Ramos (cell line): ENCODE measurements around the gene SLC39A6.
"Not testable (repeated sequence)": the region's sequence is repeated elsewhere in the genome, so short reads cannot be mapped to it uniquely, and the experiment has no call there.

Source experiments
- in situ Hi-C: fragments of 300-500 bp; cut with MboI; formaldehyde crosslinking; loops from one replicate; pipeline ENCODE4 v1.14.3; 2022; ENCODE audit warnings: low sequenced_read_pairs; ENCODE audit not compliant: unreplicated experiment

SLC39A6 gene

DNA sequence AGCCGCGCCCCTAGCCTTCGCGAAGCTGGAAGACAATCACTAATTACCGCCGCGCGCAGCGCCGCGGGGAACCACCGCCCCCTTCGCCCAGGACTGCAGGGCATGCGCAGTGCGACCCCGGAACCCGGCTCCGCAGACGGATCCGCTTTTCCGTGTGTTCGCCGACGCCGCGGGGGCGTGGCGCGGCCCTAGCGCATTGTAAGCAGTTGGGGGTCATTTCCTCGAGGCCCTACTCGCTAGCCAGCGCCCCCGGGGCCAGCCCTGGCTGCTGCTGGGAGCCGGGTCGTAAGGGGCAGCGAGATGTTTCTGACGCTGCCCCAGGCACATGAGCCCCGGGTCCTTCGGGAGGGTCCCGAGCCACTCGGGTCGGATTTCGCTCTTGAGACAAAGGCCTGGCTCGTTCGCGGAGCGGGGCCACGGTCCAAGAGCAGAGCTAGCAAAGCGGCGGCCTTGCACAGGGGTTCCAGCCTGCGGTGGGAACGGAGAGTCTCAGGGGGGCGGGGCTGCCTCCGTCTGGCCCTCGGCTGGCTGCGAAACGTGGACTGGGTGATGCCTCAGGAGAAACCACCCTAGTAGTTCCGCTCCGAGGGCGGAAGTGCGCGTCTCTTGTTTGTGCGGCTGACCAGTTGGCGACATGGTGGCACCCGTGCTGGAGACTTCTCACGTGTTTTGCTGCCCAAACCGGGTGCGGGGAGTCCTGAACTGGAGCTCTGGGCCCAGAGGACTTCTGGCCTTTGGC, at the start of gene SLC39A6, which contains the start of gene ELP2:
TSS of gene SLC39A6 (minus strand) at position 41 of the 739 bp plus-strand sequence. CDS start 2,333 bp downstream, outside the sequence.
TSS of gene ELP2 (plus strand) at position 600 of the 739 bp plus-strand sequence. CDS start at position 635, 35 bp downstream.
- in situ Hi-C loops, result no loop called here

GRCh38 chr18:36177913-36178312, 48.8 kb upstream of the SLC39A6 start:
- in situ Hi-C loops, result no loop called here

DNA sequence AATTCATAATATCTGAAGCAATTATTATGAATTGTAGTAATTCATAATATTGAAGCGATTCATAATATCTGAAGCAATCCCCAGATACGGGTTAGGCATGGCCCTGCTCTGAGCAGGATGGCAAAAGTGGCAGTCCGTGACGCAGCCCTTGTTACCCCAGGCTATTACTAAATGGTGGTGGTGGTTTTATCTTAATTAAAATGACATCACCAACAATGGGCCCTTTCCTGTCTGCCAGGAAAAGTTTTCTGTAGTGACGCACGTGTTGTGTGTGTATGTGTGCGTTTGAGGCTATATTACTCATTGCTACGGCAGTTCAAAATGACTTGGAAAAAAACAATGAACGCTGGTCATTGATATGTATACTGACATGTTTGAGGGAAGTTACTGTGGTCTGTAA, 47.6 kb upstream of the SLC39A6 start:
- in situ Hi-C loops, result no loop called here

GRCh38 chr18:36176177-36176584, 47.0 kb upstream of the SLC39A6 start:
- in situ Hi-C loops, result no loop called here

GRCh38 chr18:36175481-36175880, 46.3 kb upstream of the SLC39A6 start:
- in situ Hi-C loops, result no loop called here

- in situ Hi-C loops, result no loop called here
These were observed 40.8 kb upstream of the SLC39A6 start for GRCh38 chr18:36169938-36170337.

DNA sequence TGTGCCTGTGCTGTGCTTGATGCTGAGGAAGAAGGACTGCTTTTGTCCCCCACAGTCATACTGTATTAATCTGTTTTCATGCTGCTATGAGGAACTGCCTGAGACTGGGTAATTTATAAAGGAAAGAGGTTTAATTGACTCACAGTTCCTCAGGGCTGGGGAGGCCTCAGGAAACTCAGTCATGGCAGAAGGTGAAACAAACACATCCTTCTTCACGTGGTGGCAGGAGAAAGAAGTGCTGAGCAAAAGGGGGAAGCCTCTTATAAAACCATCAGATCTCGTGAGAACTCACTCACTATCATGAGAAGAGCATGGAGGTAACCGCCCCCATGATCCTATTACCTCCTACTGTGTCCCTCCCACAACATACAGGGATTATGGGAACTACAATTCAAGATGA, 39.2 kb upstream of the SLC39A6 start:
- in situ Hi-C loops, result not testable (repeated sequence)

DNA sequence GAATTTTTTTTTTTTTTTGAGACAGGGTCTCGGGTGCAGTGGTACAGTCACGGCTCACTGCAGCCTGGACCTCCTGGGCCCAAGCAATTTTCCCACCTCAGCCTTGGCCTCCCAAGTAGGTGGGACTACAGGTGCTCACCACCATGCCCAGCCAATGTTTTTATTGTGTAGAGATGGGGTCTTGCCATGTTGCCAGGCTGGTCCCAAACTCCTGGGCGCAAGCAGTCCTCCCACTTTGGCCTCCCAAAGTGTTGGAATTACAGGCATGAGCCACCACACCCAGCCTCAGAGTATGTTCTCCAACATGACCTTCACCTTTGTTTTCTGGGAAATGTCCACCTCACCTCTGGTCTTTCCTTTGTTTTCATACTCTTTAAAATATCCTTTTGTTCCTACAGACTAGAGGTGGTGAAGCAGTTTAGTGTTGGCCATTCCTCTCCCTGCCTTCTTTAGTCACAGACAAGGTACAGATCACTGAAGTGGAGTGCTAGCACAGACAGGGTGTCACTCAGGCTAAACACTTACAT, 38.6 kb upstream of the SLC39A6 start:
- in situ Hi-C loops, result no loop called here

DNA sequence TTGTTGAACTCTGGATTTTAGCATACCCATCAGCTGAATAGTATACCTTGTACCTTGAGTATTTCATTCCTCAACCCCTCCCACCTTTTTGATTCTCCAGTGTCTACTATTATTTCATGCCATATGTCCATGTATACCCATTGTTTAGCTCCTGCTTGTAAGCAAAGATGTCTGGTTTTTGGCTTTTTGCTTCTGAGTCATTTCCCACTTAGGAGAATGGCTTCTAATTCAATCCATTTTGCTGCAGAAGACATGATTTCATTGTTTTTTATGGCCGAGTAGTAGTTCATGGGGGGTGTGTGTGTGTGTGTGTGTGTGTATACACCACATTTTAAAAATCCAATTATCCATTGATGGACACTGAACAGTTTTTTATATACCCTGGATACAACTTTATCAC, 33.8 kb upstream of the SLC39A6 start:
- in situ Hi-C loops, result no loop called here

DNA sequence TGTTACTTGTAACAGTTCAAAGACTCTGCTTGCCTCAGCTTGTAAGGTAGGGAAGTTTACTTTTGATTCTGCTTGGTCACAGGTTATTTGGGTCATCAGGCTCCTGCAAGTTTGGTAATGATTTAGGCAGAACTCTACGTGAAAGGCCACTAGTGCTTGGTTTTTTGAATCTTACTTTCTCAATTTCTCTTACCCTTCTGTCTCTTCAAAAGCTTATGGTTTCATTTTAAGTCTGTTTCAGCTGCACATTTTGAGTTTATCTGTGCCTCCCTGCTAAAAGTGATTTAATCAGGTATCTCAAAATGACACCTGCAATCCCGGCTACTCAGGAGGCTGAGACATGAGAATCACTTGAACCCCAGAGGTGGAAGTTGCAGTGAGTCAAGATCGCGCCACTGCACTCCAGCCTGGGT, 31.8 kb upstream of the SLC39A6 start:
- in situ Hi-C loops, result no loop called here

- in situ Hi-C loops, result no loop called here
These were observed 29.2 kb upstream of the SLC39A6 start for GRCh38 chr18:36158266-36158867.

GRCh38 chr18:36157441-36157840, 28.3 kb upstream of the SLC39A6 start:
- in situ Hi-C loops, result no loop called here

DNA sequence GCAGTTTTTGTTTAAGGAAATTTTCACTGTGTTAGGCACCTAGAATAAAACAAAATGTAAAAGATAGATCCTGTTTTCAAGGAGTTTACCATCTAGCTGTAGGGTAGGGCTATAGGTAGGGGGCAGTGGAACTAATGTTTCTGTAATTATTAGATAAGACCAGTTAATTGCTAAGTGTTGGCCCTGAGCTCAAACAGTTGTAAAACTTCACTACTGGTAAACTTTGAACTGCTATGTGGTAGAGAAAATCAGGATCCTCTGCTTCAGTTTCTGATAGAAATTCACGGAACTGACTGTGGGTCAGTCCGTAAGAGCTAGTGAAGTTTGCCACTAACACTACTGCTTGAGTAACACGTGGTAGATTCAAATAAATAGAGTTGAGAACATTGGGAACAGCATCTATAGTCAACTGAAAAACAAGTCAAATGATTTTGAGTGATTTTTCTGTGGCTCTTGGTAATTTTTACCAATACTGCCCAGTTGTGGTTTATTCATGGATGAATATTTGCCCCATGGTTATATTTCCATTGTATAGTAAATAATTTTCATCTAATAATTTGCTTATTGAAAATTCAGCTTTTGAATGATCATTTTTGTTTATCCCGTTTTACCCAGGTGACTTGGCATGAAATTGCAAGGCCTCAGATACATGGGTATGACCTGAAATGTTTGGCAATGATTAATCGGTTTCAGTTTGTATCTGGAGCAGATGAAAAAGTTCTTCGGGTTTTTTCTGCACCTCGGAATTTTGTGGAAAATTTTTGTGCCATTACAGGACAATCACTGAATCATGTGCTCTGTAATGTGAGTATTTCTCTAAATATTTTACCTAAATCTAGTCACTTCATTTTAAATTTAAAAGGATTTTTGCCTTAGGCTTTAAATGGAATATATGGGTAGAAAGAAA, 27.0 kb upstream of the SLC39A6 start:
- in situ Hi-C loops, result no loop called here

DNA sequence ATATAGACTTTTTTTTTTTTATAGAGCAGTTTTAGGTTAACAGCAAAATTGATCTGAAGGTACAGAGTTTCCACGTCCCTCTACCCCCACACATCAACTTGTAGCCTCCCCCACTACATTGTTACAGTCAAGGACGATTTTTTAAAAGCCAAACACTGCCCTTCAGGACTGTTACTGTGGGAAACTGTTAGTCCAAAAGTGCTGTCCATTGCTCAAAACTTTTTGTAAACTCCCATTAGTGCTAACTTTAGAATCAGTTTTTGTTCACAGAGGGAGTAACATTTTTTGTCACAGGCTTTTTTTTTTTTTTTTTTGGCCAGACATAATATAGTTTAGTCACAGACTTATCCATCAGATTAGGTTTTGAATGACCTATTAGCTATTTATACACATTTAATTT, 24.6 kb upstream of the SLC39A6 start:
- in situ Hi-C loops, result no loop called here

DNA sequence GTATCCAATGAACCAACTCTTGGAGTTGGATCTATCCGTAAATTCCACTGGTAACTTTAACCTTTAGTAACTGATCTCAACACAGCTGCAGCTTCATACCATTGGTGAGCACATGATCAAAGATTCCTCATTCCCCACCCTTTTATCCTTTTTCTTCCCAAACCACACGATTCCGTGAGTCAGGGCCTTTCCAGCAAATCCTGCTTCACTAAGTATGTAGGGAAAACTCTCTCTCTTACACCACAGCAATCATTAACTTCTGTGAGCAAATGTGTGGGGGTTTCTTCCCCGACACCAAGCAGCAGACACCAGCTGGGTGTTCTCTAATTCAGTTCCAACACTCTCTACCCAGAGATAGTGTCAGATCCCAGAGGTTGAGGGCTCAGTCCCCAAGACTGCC, 24.1 kb upstream of the SLC39A6 start:
- in situ Hi-C loops, result no loop called here

- in situ Hi-C loops, result no loop called here
These were observed 23.6 kb upstream of the SLC39A6 start for GRCh38 chr18:36152781-36153180.

GRCh38 chr18:36149514-36150289, 20.6 kb upstream of the SLC39A6 start:
- in situ Hi-C loops, result no loop called here

DNA sequence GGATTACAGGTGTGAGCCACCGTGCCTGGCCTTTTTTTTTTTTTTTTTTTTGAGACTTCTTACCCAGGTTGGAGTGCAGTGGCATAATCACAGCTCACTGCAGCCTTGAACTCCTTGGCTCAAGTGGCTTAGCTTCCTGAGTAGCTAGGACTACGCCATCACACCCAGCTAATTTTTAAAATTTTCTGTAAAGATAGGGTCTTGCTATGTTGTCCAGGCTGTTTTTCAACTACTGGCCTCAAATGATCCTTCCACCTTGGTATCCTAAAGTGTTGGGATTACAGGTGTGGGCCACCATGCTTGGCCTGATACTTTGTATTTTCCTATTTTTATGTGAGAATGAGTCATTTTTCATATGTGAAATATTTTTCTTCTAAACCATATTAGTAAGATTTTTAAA, 14.3 kb upstream of the SLC39A6 start:
- in situ Hi-C loops, result no loop called here

GRCh38 chr18:36142751-36143150, 13.6 kb upstream of the SLC39A6 start:
- in situ Hi-C loops, result no loop called here

GRCh38 chr18:36141576-36141975, 12.4 kb upstream of the SLC39A6 start:
- in situ Hi-C loops, result no loop called here
